ENCODE results near the gene RIN2.

The RIN2 gene

DNA sequence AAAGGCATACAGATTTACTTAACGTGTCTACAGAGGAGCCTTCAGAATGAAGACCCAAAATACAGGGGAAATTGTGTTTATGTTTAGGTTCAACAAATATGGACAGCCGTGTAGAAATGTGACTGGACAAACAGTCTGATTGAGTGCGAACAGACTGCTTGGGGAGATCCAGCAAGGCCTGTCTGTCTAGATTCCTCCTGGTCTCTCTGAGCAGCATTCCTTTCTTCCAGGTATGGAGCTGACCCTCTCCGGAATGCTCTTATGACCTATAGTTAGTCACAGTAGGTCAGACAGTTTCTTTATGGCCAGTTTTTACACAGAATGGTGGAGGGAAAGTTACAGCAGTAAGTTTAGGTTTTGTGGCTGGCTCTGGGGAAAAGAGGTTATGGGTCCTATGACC lies 9.0 kb downstream of the RIN2 start:
- DNase-seq = no peak

- no peak for DNase-seq
Measured at GRCh38 chr20:19768325-19768842, 10.3 kb downstream of the RIN2 start.

DNA sequence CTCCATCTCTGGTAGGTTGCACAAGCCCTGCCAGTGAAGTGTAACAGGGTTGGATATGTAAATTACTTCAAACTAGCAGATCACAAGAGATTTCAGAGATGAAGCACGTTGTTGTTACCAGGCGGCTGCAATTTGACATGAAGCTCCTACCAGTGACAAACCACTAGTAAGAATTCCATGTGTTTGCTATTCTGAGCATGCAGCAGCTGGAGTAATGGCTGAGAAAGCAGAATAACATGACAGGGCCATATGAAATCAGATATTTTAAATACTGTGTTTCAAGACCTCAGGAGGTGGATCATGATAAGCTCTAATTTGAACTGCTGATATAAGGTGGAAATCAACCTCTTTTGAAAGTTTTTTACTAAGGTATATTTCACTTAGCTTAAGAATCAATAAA lies 11.4 kb downstream of the RIN2 start:
- no peak for DNase-seq

DNA sequence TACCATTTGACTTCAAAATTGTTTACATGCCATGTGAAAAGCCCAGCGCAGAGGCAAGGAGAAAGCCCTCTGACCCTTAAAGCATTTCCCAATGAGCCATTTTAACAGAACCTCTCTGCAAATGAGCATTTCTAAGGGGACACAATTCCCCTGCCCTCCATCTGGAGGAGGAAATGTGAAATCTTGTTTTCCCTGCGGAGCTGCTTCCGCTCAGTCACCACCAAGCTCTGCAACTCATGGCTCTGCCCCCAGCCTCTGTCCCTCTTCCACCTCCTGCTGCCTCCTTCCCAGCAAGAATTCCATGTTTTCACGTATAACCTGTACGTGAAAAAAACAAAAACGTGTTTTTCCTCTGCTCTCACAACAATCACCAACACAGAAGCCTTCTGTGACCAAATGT lies 12.3 kb downstream of the RIN2 start:
- no peak for DNase-seq

GRCh38 chr20:19771031-19771430 lies 13.0 kb downstream of the RIN2 start:
- no peak for DNase-seq

DNA sequence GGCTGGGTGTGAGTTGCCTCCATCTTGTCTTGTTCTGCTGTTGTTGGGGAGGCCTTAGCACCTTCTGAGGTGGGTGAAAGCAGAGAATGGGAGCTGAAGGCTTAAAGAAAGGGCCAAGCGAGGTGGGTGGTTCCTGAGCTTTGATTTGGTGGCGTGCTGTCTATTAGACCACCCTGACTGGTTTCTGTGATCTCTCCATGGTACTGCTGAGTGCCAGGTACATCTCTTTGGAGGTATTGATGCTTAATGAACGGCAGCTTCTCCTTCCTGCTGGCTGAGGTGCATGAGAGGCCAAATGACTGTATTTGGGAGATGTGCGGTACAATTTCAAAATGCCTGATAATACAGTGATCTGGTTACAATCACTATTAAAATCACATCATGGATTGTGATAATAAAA lies 15.4 kb downstream of the RIN2 start:
- DNase-seq = no peak

DNA sequence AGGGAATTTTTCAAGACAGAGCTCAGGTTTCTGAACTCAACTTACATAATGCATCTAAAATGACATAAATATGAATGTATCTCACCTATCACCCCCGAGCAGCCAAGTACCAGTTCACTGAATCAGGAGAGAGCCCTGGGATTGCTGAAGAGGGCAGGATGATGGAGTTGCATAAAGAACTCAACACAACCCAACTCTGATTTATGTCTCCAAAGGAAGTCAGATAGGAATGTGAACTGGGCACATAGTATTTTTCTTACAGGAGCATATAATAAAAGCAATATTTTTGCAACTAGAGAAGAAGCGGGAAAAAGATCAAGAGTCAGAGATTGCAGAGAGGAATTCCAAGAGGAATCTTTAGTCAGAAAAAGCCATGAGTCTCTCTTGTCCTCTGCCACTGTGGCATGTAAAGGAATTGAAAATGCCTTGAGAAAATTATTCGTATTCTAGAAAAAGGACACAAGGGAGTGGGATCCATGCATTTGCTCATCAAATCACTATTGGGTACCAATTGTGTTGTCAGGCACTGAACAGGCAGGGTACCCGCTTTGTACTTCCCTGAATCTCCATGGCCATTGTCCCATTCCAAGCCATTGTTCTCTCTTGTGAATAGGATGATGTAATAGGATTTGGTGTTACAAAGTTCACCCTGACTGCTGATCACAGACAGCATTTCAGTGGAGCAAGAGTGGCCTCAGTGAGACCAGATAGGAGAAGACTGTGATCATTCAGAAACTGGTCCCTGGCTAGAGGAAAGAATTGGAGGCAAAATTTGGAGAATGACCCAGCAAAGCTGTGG lies 16.3 kb downstream of the RIN2 start:
- DNase-seq = no peak

- no peak for DNase-seq
Measured at GRCh38 chr20:19775353-19776253, 17.5 kb downstream of the RIN2 start.

GRCh38 chr20:19777315-19777714 lies 19.3 kb downstream of the RIN2 start:
- no peak for DNase-seq

GRCh38 chr20:19777981-19778380 lies 19.9 kb downstream of the RIN2 start:
- no peak for DNase-seq

GRCh38 chr20:19778404-19778803 lies 20.3 kb downstream of the RIN2 start:
- DNase-seq = no peak

GRCh38 chr20:19779634-19780033 lies 21.6 kb downstream of the RIN2 start:
- DNase-seq = no peak

DNA sequence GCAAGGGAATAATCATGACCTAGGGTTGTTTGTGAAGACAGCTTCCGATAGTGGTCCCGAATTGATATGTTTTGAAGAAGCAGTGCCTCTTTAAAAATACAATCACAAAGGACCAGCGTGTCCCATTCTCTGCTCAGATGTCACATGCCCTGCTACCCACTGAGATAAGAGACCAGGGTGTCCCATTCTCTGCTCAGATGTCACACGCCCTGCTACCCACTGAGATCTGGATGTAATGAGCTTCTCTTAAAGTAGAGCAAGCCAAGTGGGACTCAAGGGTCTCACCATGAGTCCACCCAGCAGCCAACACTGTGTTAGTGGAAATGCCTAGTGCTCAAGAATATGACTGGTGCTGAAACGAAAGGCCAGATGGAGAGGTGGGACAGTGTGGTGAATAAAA lies 22.2 kb downstream of the RIN2 start:
- DNase-seq = no peak

DNA sequence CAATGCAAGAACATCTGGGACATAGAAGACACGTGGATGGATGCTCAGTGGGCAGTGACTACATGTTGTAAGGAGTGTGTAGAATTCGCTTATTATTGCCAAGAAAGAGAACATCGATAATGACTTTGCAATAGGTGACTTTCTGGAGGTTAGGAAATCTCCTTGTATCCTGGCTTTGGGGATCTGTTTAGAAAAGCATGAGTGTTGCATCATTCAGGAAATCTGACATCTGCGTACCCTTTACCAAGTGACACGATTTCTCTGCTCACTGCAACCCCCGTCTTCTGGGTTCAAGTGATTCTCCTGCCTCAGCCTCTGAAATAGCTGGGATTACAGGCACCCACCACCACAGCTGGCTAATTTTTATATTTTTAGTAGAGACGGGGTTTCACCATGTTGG lies 23.2 kb downstream of the RIN2 start:
- DNase-seq = no peak

GRCh38 chr20:19782669-19783068 lies 24.6 kb downstream of the RIN2 start:
- DNase-seq = no peak

GRCh38 chr20:19783966-19784401 lies 25.9 kb downstream of the RIN2 start:
- DNase-seq = no peak

- peak; percentile 70 to 83 for DNase-seq
Measured at GRCh38 chr20:19784511-19785172, 26.6 kb downstream of the RIN2 start.

- no peak for DNase-seq
Measured at GRCh38 chr20:19785173-19785982, 27.3 kb downstream of the RIN2 start.

- DNase-seq = no peak
Measured at GRCh38 chr20:19785983-19786285, 27.9 kb downstream of the RIN2 start.

GRCh38 chr20:19786311-19786710 lies 28.3 kb downstream of the RIN2 start:
- peak; percentile 85 to 93 for DNase-seq

GRCh38 chr20:19787366-19787765 lies 29.3 kb downstream of the RIN2 start:
- DNase-seq = no peak

DNA sequence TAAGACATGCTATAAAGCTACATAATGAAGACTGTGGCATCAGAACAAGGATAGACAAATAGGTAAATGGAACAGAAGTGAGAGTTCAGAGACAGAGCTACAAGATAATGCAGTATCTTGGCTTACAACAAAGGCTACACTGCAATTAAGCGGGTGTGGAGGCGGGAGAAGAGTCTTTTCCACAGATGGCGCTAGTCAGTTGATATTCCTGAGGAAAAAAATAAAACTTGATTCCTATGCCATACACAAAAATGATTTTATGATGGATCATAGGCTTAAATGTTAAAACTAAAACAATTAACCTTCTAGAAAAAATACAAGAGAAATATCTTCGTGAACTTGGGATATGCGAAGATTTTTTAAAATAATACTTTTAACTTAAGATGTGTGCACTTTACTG lies 31.0 kb downstream of the RIN2 start:
- DNase-seq = no peak

GRCh38 chr20:19789446-19789845 lies 31.4 kb downstream of the RIN2 start:
- DNase-seq = peak in 1 of 2 experiments; percentile 26
